Stimulated activated CD8-positive, alpha-beta memory T cell treated with anti-CD3 and anti-CD28 coated beads, Interleukin-7, amount 100 ng/mL, for 4 hours (primary cell): ENCODE measurements around the gene FCF1.

ENCODE experiments used
- DNase-seq, 2 donors: peaks; one replicate each; pipeline ENCODE4 v3.0.0-alpha.2; 2020; ENCODE audit warnings: low read depth in 2 of 2

The FCF1 gene

DNA sequence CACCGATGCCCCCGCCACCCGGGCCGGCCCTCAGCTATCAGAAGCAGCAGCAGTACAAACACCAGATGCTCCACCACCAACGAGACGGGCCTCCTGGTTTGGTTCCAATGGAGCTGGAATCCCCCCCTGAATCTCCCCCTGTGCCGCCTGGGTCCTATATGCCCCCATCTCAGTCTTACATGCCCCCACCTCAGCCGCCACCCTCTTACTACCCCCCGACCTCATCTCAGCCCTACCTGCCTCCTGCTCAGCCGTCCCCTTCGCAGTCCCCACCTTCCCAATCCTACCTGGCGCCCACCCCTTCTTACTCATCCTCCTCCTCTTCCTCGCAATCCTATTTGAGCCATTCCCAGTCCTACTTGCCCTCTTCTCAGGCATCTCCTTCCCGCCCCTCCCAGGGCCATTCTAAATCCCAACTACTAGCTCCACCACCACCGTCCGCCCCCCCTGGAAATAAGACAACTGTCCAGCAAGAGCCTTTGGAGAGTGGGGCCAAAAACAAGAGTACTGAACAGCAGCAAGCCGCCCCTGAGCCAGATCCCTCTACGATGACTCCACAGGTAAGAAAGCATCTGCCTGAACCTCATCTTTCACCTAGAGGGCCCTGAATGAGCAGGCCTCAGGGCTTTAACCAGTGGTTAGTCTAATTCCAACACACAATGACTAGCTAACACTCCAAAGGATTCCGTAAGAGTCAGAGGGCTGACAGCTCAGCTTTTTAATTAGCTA is 51.0 kb downstream of the FCF1 start:
- DNase-seq = no peak

DNA sequence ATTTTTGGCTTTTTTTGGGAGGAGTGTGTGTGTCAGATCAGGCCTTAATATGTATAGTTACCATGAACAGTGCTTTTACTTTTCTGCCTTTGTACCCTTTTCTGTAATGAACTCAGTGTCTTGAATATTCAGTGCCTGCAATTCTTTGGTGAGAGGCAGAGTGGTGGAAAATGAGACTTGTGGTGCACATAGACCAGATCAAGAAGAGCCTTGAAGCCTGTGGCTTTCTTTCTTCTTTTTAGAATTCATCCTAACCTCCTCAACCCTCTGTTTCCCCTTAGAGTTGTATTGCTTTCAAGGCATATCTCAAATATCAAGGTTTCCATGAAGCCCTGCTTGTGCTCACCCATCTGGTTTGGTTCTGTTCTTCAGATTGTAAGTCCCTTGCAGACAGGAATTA is 52.8 kb downstream of the FCF1 start:
- no peak for DNase-seq

DNA sequence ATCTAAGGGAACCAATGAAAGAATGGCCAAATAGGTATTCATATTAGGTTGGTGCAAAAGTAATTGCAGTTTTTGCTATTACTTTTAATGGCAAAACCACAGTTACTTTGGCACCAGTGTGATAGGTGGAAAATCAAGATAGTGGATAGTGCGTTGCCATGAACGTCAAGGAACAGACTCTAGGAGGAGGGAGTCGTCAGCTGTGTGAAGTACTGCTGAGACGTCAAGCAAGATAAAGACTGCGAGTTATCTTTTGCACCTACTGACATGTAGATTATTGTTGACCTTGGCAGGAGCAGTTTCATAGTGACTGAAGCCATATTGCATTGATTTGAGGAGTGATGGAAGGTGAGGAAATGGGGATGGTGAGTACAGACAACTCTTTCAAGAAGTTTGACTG is 58.5 kb downstream of the FCF1 start:
- DNase-seq = no peak

DNA sequence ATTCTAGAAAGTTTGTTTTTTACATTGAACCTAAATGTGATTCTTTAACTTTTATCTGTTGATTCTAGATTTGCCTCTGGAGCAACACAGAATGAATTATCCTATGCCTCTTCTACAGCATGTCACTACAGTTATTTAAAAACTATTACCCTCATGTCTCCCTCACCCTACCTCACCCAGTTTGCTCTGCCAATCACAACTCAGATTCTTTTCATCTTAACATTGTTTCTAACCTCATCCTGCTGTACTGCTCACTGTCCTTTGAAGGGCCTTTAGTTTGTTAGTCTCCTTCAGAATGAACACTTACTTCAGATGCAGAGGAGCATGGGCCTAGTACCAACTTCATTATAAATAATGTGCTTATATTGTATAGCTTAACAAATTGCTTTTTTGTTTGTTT is 71.7 kb downstream of the FCF1 start:
- no peak for DNase-seq

DNA sequence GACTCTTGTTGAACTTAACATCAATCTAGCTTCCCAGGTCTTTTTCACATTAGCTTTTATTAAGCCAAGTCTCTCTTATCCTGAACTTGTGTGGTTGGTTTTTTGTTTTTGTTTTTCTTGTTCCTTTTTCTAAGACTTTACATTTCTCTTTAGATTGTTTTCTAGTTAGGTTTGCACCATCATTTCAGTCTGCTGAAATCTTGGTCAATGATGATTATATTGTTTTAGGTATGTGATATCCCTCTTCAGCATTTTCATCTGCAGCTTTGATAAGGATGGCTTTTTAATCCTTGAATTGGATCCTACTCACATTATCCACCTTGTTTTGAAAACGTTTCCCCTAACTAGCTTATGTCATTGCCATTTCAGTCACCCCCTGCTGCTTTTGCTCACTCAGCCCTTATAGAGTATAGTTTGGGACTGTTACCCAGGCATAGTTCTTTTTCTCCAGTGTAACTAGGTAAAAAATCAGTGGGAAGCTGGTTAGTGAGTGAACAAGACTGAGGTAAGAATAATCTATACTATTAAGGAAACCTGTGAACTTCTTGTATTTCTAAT is 72.2 kb downstream of the FCF1 start:
- no peak for DNase-seq

DNA sequence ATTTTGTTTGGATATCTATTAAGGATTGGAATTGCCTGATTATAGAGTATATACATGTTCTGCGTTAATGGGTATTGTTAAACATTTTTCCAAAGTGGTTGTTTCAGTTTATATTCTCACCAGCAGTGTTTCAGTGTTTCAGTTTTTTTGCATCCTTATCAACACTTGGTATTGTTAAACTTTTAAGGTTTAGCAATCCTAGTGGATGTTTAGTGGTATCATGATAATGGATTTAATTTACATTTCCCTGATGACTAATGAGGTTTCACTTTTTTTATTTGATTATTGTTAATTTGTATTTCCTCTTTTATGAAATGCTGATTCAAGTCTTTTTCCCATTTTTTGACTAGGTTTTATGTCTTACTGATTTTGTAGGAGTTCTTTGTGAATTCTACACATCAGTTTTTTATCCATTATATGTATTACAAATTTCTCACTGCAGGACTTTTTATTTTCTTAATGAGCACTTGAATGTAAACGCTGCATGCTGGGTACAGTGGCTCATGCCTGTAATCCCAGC is 73.9 kb downstream of the FCF1 start:
- no peak for DNase-seq
